H1 (cell line): ENCODE measurements around the gene RIPK4. TPM values are rescaled to one million over a fixed set of nuclear protein-coding genes. Genes with fewer than 3 reads are reported as not detected.

ENCODE experiments used
- CBX8 ChIP-seq: fragments of 300-800, 300-1000 bp; sonication (generic); IDR thresholded peaks from 2 replicates; pipeline ENCODE4 v1.7.1; 2016; ENCODE audit warnings: low read depth, low read length, borderline replicate concordance
- EGR1 ChIP-seq: IDR thresholded peaks from 2 replicates; pipeline ENCODE4 v1.6.1; 2011; ENCODE audit warnings: low read depth, low read length, borderline replicate concordance
- GABPA ChIP-seq: IDR thresholded peaks from 2 replicates; pipeline ENCODE4 v1.6.1; 2011; ENCODE audit warnings: mild to moderate bottlenecking, low read length, moderate library complexity, borderline replicate concordance; ENCODE audit not compliant: insufficient read depth
- JUN ChIP-seq: IDR thresholded peaks from 2 replicates; pipeline ENCODE4 v1.6.1; 2011; ENCODE audit warnings: low read depth, mild to moderate bottlenecking, improper control_type of control experiment, low read length
- MAFK ChIP-seq: IDR thresholded peaks from 2 replicates; pipeline ENCODE4 v1.6.1; 2012; ENCODE audit warnings: low read depth, mild to moderate bottlenecking, improper control_type of control experiment, low read length
- PHF8 ChIP-seq: fragments of 200-600 bp; sonication (generic); conservative IDR thresholded peaks from 2 replicates; pipeline ENCODE4 v1.7.1; 2012; ENCODE audit warnings: low read depth, mild to moderate bottlenecking, inconsistent platforms, low read length, moderate library complexity
- RBBP5 ChIP-seq: IDR thresholded peaks from 2 replicates; pipeline ENCODE4 v1.7.1; 2012; ENCODE audit warnings: low read depth, mild to moderate bottlenecking, inconsistent platforms, low read length, moderate library complexity, borderline replicate concordance
- SIN3A ChIP-seq, 2 experiments: IDR thresholded peaks in 1 of 2; conservative IDR thresholded peaks in 1 of 2; 2 replicates each; pipeline ENCODE4 v1.6.1; 2011 to 2012; ENCODE audit warnings: low read length in 2 of 2, improper control_type of control experiment in 1 of 2, low read depth in 1 of 2, mild to moderate bottlenecking in 1 of 2
- SP4 ChIP-seq: IDR thresholded peaks from 2 replicates; pipeline ENCODE4 v1.6.1; 2012; ENCODE audit warnings: low read length, inconsistent platforms
- SUZ12 ChIP-seq: fragments of 200-600 bp; sonication (generic); IDR thresholded peaks from 2 replicates; pipeline ENCODE4 v1.6.1; 2012; ENCODE audit warnings: mild to moderate bottlenecking, inconsistent platforms, low read length, moderate library complexity, mixed read lengths
- polyA plus RNA-seq, 7 experiments: library from polyadenylated mRNA; depleted of rRNA in 3 of 7; stranded (reverse) in 5 of 7; unstranded in 2 of 7; fragments of >200 nt in 5 of 7; fragments of 200-250 nt in 2 of 7; gene quantifications; 1 replicate in 5 of 7; 2 replicates in 1 of 7; 4 replicates in 1 of 7; pipeline versions ENCODE4 v1.2.1 to v1.2.3, GENCODE V29; 2011 to 2013; ENCODE audit warnings: missing spikeins in 2 of 7, mixed read lengths in 2 of 7
- total RNA-seq: library from RNA; stranded (reverse); fragmentation: NEBNext Ultra II Directional; extraction: Animal tissue kit (Norgen Biotek cat#: 25700); gene quantifications from 2 replicates; pipeline ENCODE4 v1.2.1, GENCODE V29; 2021
- TF ChIP-seq, protein P1 (sequence below), 3 experiments: IDR thresholded peaks; 1 replicate in 2 of 3; 2 replicates in 1 of 3; pipeline versions ENCODE4 v1.5.1 to v1.6.1; 2011; ENCODE audit warnings: low read length in 3 of 3, mild to moderate bottlenecking in 3 of 3, inconsistent platforms in 2 of 3, low read depth in 1 of 3, moderate library complexity in 1 of 3; ENCODE audit not compliant: insufficient read depth in 1 of 3; ENCODE audit errors: control extremely low read depth in 1 of 3

The RIPK4 gene
- total and polyA plus RNA-seq, 2 of the 8 experiments (the other 6 are each of a cell fraction or from before 2014, with no cell fraction given), result 2.7 to 5.6 TPM

GRCh38 chr21:41750532-41751151 lies 16.2 kb downstream of the RIPK4 start (continued):
- TF ChIP-seq, protein P1, sequence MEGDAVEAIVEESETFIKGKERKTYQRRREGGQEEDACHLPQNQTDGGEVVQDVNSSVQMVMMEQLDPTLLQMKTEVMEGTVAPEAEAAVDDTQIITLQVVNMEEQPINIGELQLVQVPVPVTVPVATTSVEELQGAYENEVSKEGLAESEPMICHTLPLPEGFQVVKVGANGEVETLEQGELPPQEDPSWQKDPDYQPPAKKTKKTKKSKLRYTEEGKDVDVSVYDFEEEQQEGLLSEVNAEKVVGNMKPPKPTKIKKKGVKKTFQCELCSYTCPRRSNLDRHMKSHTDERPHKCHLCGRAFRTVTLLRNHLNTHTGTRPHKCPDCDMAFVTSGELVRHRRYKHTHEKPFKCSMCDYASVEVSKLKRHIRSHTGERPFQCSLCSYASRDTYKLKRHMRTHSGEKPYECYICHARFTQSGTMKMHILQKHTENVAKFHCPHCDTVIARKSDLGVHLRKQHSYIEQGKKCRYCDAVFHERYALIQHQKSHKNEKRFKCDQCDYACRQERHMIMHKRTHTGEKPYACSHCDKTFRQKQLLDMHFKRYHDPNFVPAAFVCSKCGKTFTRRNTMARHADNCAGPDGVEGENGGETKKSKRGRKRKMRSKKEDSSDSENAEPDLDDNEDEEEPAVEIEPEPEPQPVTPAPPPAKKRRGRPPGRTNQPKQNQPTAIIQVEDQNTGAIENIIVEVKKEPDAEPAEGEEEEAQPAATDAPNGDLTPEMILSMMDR (IDR thresholded peaks at IDR 0.05; ENCODE audit: control extremely low read depth in 1 of 3, insufficient read depth in 1 of 3, low read depth in 1 of 3, low read length in 3 of 3), result no peak
- TF ChIP-seq SUZ12 (no peak), PHF8 (no peak), CBX8 (no peak), GABPA (no peak), JUN (no peak), MAFK (no peak), SP4 (no peak), EGR1 (no peak), RBBP5 (no peak), SIN3A (conservative IDR thresholded peaks at IDR 0.05 in 1 of 2, IDR thresholded peaks at IDR 0.05 in 1 of 2; ENCODE audit: low read depth in 1 of 2, low read length in 2 of 2) (no peak)
